ENCODE measurements around the gene SMG1.

GRCh38 chr16:18950469-18951185, 24.4 kb upstream of the SMG1 start:
- TF ChIP-seq, protein P1, sequence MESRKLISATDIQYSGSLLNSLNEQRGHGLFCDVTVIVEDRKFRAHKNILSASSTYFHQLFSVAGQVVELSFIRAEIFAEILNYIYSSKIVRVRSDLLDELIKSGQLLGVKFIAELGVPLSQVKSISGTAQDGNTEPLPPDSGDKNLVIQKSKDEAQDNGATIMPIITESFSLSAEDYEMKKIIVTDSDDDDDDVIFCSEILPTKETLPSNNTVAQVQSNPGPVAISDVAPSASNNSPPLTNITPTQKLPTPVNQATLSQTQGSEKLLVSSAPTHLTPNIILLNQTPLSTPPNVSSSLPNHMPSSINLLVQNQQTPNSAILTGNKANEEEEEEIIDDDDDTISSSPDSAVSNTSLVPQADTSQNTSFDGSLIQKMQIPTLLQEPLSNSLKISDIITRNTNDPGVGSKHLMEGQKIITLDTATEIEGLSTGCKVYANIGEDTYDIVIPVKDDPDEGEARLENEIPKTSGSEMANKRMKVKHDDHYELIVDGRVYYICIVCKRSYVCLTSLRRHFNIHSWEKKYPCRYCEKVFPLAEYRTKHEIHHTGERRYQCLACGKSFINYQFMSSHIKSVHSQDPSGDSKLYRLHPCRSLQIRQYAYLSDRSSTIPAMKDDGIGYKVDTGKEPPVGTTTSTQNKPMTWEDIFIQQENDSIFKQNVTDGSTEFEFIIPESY (CRISPR knock-in tag; IDR thresholded peaks at IDR 0.05) = no peak
- TF ChIP-seq USF2 (IDR thresholded peaks at IDR 0.05; ENCODE audit: low read depth, low read length) (no peak), USF2 (CRISPR knock-in tag; IDR thresholded peaks at IDR 0.05; ENCODE audit: borderline replicate concordance) (no peak), ZNF180 (CRISPR knock-in tag; IDR thresholded peaks at IDR 0.05; ENCODE audit: borderline replicate concordance, low read depth) (no peak), NR2F1 (CRISPR knock-in tag; IDR thresholded peaks at IDR 0.05) (no peak), ZNF280D (CRISPR knock-in tag; IDR thresholded peaks at IDR 0.05) (no peak), MXI1 (IDR thresholded peaks at IDR 0.05; ENCODE audit: borderline replicate concordance, low read depth, low read length) (no peak), ZFY (CRISPR knock-in tag; IDR thresholded peaks at IDR 0.05) (no peak), CTCF (CRISPR knock-in tag; IDR thresholded peaks at IDR 0.05) (no peak), EZH2 (conservative IDR thresholded peaks at IDR 0.05; ENCODE audit: low read depth, low read length) (no peak), TGIF2 (CRISPR knock-in tag; IDR thresholded peaks at IDR 0.05) (no peak), BHLHE40 (IDR thresholded peaks at IDR 0.05; ENCODE audit: low read length) (no peak), ZNF253 (CRISPR knock-in tag; IDR thresholded peaks at IDR 0.05; ENCODE audit: borderline replicate concordance) (no peak), ELF1 (CRISPR knock-in tag; IDR thresholded peaks at IDR 0.05) (no peak)
